ENCODE measurements around the gene ARCN1.

The ARCN1 gene

GRCh38 chr11:118572061-118572980, at the start of gene ARCN1:
Gene ARCN1, plus strand, starts transcription at chr11:118572409. Its CDS starts 139 bp downstream, at chr11:118572548.
- FAIRE-seq: no peak

- no peak for FAIRE-seq
Observed at GRCh38 chr11:118522571-118523072, 49.6 kb upstream of the ARCN1 start.

- no peak for FAIRE-seq
Observed at GRCh38 chr11:118524356-118524755, 47.9 kb upstream of the ARCN1 start.

- no peak for FAIRE-seq
Observed at GRCh38 chr11:118524757-118525470, 47.3 kb upstream of the ARCN1 start.

- no peak for FAIRE-seq
Observed at GRCh38 chr11:118526688-118527087, 45.5 kb upstream of the ARCN1 start.

GRCh38 chr11:118527109-118527508, 45.1 kb upstream of the ARCN1 start, which contains the start of gene TTC36:
Gene TTC36, plus strand, starts transcription at chr11:118527474. Its CDS starts 21 bp downstream, at chr11:118527495.
- FAIRE-seq: no peak

- no peak for FAIRE-seq
Observed at GRCh38 chr11:118528511-118528910, 43.7 kb upstream of the ARCN1 start.

- no peak for FAIRE-seq
Observed at GRCh38 chr11:118529584-118530175, 42.5 kb upstream of the ARCN1 start.

GRCh38 chr11:118530180-118530682, 42.0 kb upstream of the ARCN1 start:
- FAIRE-seq: peak; percentile 24

- no peak for FAIRE-seq
Observed at GRCh38 chr11:118530683-118531596, 41.3 kb upstream of the ARCN1 start, which contains the start of gene TMEM25. Gene TMEM25, plus strand, starts transcription at chr11:118531192. Its CDS starts 610 bp downstream, at chr11:118531802.

GRCh38 chr11:118531597-118532084, 40.6 kb upstream of the ARCN1 start:
- no peak for FAIRE-seq

- no peak for FAIRE-seq
Observed at GRCh38 chr11:118532091-118532490, 40.1 kb upstream of the ARCN1 start.

- no peak for FAIRE-seq
Observed at GRCh38 chr11:118532852-118533768, 39.1 kb upstream of the ARCN1 start.

- FAIRE-seq: no peak
Observed at GRCh38 chr11:118533769-118534729, 38.2 kb upstream of the ARCN1 start.

GRCh38 chr11:118535261-118535660, 36.9 kb upstream of the ARCN1 start:
- no peak for FAIRE-seq

- FAIRE-seq: no peak
Observed at GRCh38 chr11:118536726-118537125, 35.5 kb upstream of the ARCN1 start.

- no peak for FAIRE-seq
Observed at GRCh38 chr11:118537409-118537980, 34.7 kb upstream of the ARCN1 start.

- FAIRE-seq: no peak
Observed at GRCh38 chr11:118544010-118544646, 28.1 kb upstream of the ARCN1 start.

All from islet of Langerhans (tissue), 1 donor.